ENCODE results near the gene ADAMTS2.
"Not testable (repeated sequence)": the region's sequence is repeated elsewhere in the genome, so short reads cannot be mapped to it uniquely, and the experiment has no call there.

ADAMTS2 gene

DNA sequence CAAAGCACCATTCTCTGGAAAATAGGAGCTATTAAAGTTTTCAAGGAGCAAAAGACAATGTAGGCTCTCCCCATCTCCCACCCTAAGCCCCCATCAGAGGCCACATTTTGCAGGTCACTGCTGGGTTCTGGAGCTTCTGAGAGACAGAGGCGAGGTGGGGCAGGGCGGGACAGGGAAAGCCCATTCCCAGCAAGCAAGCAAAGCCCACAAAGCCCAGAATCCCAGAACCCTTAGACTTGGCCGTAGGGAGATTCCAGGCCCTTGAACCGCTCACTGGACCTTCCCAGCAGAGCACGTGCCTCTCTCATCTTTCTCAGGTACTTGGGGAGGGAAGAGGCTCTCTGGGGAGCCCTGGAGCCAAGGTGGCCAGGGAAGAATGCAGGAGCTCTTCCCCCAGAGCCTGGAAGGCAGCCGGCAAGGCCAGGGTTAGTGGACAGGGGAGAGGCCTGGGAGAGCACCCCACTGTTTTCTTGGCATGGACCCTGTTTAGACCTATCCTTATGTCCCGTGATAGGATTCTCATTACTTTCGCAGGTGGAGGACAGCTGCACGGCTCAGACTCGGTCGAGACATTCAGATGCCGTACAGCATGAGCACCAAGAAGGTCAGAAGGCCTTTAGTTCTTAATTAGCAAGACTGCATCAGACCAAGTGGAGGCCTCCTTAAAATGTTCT lies 232.7 kb downstream of the ADAMTS2 start:
- no peak for DNase-seq (ENCODE audit: insufficient read length, low spot score)
- TF ChIP-seq, protein P1, sequence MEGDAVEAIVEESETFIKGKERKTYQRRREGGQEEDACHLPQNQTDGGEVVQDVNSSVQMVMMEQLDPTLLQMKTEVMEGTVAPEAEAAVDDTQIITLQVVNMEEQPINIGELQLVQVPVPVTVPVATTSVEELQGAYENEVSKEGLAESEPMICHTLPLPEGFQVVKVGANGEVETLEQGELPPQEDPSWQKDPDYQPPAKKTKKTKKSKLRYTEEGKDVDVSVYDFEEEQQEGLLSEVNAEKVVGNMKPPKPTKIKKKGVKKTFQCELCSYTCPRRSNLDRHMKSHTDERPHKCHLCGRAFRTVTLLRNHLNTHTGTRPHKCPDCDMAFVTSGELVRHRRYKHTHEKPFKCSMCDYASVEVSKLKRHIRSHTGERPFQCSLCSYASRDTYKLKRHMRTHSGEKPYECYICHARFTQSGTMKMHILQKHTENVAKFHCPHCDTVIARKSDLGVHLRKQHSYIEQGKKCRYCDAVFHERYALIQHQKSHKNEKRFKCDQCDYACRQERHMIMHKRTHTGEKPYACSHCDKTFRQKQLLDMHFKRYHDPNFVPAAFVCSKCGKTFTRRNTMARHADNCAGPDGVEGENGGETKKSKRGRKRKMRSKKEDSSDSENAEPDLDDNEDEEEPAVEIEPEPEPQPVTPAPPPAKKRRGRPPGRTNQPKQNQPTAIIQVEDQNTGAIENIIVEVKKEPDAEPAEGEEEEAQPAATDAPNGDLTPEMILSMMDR (IDR thresholded peaks at IDR 0.05; ENCODE audit: insufficient read depth, missing control alignments) = no peak
- no peak for FAIRE-seq

DNA sequence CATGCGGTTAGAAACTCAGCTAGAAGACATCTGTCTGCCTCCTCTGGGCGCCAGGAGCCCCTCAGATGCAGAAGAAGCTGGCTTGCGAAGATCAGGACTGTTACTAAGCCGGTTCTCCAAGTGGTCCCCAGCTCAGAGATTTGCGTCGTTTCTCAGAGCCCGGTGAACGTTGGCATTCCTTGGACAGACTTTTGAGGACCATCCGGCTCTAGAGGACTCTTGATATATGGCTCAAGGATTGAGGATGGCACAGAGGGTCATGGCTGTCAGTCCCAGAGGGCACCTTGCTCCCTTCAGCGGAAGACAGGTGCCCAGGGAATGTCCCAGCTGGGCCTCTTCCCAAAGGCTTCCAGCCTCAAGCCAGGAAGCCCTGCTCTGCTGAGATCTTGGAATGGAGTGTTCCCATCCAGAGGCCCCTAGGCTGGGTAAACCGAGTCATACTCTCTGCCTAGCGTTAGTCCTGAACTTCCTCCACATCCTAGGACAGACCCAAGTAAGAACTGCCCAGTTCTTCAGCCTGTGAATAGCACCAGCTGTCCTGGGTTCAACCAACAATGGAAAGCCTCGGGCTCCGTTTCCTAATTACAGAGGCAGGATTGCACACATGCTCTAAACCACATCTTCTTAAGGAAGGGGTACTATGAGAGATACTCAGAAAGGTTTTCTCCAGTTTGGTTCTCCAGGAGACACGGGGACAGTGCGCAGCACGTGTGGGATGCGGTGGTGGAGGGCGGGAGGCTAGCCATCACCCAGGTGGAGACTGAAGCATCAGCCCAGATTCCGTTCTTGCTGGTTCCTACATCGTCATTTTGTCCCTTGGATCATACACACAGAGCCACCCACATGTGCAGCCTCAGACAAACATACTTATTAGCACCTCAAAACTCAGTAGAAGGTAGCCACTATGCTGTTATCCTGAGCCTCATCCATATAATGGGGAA lies 233.7 kb downstream of the ADAMTS2 start:
- no peak for FAIRE-seq
- TF ChIP-seq, protein P1 (IDR thresholded peaks at IDR 0.05; ENCODE audit: insufficient read depth, missing control alignments) = no peak
- no peak for DNase-seq (ENCODE audit: insufficient read length, low spot score)

DNA sequence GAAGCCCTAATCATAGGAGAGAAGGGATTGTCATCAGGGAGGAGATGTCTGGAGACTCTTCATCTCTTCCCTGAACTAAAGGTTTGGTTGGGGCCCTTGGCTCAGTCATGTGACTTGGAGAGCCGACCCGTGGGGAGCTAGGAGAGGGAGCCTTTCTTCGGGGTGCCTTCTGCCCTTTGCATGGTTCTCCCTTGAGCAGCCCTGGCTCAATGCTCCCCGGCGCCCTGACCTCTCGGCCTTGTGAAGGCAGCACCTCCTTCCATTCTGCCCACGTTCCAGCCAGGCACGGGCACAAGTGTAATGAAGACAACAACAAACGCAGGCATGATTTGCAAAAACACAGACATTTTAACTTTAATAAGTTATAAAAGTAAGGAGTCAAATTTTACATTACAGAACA lies 234.7 kb downstream of the ADAMTS2 start:
- TF ChIP-seq, protein P1 (IDR thresholded peaks at IDR 0.05; ENCODE audit: insufficient read depth, missing control alignments) = no peak
- DNase-seq (ENCODE audit: insufficient read length, low spot score) (no peak), FAIRE-seq (no peak)

DNA sequence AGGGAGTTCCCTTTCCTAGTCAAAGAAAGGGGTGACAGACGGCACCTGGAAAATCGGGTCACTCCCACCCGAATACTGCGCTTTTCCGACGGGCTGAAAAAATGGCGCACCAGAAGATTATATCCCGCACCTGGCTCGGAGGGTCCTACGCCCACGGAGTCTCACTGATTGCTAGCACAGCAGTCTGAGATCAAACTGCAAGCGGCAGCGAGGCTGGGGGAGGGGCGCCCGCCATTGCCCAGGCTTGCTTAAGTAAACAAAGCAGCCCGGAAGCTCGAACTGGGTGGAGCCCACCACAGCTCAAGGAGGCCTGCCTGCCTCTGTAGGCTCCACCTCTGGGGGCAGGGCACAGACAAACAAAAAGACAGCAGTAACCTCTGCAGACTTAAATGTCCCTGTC lies 244.0 kb downstream of the ADAMTS2 start:
- DNase-seq (ENCODE audit: insufficient read length, low spot score) = not testable (repeated sequence)

DNA sequence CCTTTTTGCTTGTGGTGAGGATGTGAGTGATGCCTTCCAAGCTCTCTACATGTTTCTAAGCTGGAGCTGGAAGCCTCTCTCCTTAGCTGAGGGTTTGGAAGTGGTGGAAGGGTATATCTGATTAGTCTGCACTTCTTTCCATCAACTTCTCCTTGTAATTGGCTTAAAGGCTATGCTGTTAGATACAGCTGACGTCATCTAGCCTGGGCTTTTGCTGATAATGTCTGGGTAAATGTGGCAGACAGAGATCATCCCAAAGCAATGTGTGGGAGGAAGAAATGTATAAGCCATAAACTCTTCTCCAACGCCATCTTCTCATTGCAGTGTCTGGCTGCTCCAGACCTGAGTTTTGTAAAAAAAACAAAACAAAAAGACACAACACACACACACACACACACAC lies 255.8 kb downstream of the ADAMTS2 start:
- TF ChIP-seq, protein P1 (IDR thresholded peaks at IDR 0.05; ENCODE audit: insufficient read depth, missing control alignments) = no peak
- DNase-seq (ENCODE audit: insufficient read length, low spot score) (no peak), FAIRE-seq (no peak)

More for the DNA sequence above, 244.0 kb downstream of the ADAMTS2 start:
- not testable (repeated sequence) for FAIRE-seq

DNA sequence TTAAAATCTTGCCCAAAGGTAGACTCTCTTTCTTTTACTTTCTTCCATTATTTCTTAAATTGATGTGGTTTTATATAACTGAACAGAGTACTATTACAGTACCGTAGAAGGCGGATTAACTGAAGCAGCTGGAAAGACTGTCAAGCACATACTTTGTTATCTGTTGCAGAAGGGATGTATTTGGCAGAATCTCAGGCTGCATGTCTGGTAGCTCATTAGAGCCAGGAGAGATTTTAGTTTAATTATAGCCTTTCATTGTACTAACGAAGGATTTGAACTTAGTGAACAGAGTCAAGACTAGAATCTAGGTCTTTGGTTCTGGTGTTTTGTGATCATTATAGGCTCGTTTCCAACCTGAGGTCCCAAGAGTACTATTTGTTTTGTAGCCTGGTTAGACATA lies 264.5 kb downstream of the ADAMTS2 start:
- DNase-seq (ENCODE audit: insufficient read length, low spot score) = no peak
- no peak for FAIRE-seq
- TF ChIP-seq, protein P1 (IDR thresholded peaks at IDR 0.05; ENCODE audit: insufficient read depth, missing control alignments) = no peak

DNA sequence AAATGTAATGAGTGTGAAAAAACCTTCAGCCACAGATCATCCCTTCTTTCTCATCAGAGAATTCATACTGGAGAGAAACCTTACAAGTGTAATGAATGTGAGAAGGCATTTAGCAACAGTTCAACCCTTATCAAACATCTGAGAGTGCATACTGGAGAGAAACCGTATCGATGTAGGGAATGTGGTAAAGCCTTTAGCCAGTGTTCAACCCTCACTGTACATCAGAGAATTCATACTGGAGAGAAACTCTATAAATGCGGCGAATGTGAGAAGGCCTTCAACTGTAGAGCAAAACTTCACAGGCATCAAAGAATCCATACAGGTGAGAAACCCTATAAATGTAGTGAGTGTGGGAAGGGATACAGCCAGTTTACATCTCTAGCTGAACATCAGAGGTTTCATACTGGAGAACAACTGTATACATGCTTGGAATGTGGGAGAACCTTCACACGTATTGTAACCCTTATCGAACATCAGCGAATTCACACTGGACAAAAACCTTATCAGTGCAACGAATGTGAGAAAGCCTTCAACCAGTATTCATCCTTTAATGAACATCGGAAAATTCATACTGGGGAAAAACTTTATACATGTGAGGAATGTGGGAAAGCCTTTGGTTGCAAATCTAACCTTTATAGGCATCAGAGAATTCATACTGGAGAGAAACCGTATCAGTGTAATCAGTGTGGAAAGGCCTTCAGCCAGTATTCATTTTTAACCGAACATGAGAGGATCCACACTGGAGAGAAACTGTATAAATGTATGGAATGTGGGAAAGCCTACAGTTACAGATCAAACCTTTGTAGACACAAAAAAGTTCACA lies 265.9 kb downstream of the ADAMTS2 start:
- FAIRE-seq (no peak), DNase-seq (ENCODE audit: insufficient read length, low spot score) (no peak)
- TF ChIP-seq, protein P1 (IDR thresholded peaks at IDR 0.05; ENCODE audit: insufficient read depth, missing control alignments) = no peak
